Stimulated activated CD8-positive, alpha-beta memory T cell treated with anti-CD3 and anti-CD28 coated beads, Interleukin-4, amount 100 ng/mL, for 24 hours (primary cell): ENCODE results near the gene MOK.

Source experiments
- DNase-seq: peaks from one replicate; pipeline ENCODE4 v3.0.0-alpha.2; 2020; ENCODE audit warnings: low read depth

The MOK gene

GRCh38 chr14:102283631-102284129, 21.3 kb downstream of the MOK start:
- DNase-seq: no peak

- no peak for DNase-seq
These were observed 22.1 kb downstream of the MOK start for GRCh38 chr14:102282751-102283465.

- DNase-seq: no peak
These were observed 24.5 kb downstream of the MOK start for GRCh38 chr14:102280376-102280962.

GRCh38 chr14:102279688-102280348, 25.1 kb downstream of the MOK start:
- no peak for DNase-seq

- DNase-seq: no peak
These were observed 25.7 kb downstream of the MOK start for GRCh38 chr14:102279282-102279681.

- no peak for DNase-seq
These were observed 26.4 kb downstream of the MOK start for GRCh38 chr14:102278631-102278935.

GRCh38 chr14:102277874-102278630, 26.9 kb downstream of the MOK start:
- no peak for DNase-seq

- no peak for DNase-seq
These were observed 29.1 kb downstream of the MOK start for GRCh38 chr14:102275866-102276265.

GRCh38 chr14:102272392-102272791, 32.6 kb downstream of the MOK start:
- DNase-seq: no peak

- no peak for DNase-seq
These were observed 40.2 kb downstream of the MOK start for GRCh38 chr14:102264775-102265174.

- no peak for DNase-seq
These were observed 40.6 kb downstream of the MOK start for GRCh38 chr14:102264355-102264754.

GRCh38 chr14:102262929-102263462, 42.0 kb downstream of the MOK start:
- no peak for DNase-seq

- DNase-seq: no peak
These were observed 46.8 kb downstream of the MOK start for GRCh38 chr14:102258136-102258535.

- no peak for DNase-seq
These were observed 48.2 kb downstream of the MOK start for GRCh38 chr14:102256716-102257115.

GRCh38 chr14:102255401-102256190, 49.4 kb downstream of the MOK start:
- DNase-seq: no peak

GRCh38 chr14:102252834-102253801, 51.8 kb downstream of the MOK start:
- DNase-seq: no peak

GRCh38 chr14:102251161-102251560, 53.8 kb downstream of the MOK start:
- DNase-seq: no peak

GRCh38 chr14:102250636-102251035, 54.3 kb downstream of the MOK start:
- DNase-seq: no peak

- DNase-seq: no peak
These were observed 55.0 kb downstream of the MOK start for GRCh38 chr14:102249981-102250380.

GRCh38 chr14:102249041-102249440, 55.9 kb downstream of the MOK start:
- DNase-seq: no peak
